ENCODE data around the gene FSTL3. TPM values are rescaled to one million over a fixed set of nuclear protein-coding genes. Genes with fewer than 3 reads are reported as not detected.

FSTL3 gene
- total RNA-seq, 1 donor from 2014 or later: 2.4 TPM

GRCh38 chr19:648904-649801 is 27.0 kb upstream of the FSTL3 start:
- Histone ChIP-seq H3K27me3 (no peaks in the 10 kb centered on the region), H3K9me3 (ENCODE audit: low read depth) (no peaks in the 10 kb centered on the region), H3K9ac (no peak overlapping the region), H4K20me1 (ENCODE audit: low read depth) (peaks cover 35% of the 10 kb centered on the region), H3K27ac (no peak overlapping the region), H3K4me3 (no peak overlapping the region), H3F3A (ENCODE audit: low read depth) (no peaks in the 10 kb centered on the region), H3K4me1 (no peaks in the 10 kb centered on the region), H2AFZ (replicated peaks) (no peak overlapping the region), H3K4me2 (no peak overlapping the region), H3K36me3 (no peaks in the 10 kb centered on the region), H3K79me2 (ENCODE audit: low read depth) (peaks cover 27% of the 10 kb centered on the region)
- no peak overlapping the region for H3K27ac Mint-ChIP-seq
- DNase-seq (ENCODE audit: low spot score): no peak
- H3K9me3 Mint-ChIP-seq: no peaks in the 10 kb centered on the region
- H3K4me3 Mint-ChIP-seq: no peak overlapping the region
- no peaks in the 10 kb centered on the region for H3K4me1 Mint-ChIP-seq
- TF ChIP-seq EZH2phosphoT487 (IDR thresholded peaks at IDR 0.05) (no peak), CTCF (IDR thresholded peaks at IDR 0.05) (no peak), EZH2 (IDR thresholded peaks at IDR 0.05) (no peak)
- peaks cover 2% of the 10 kb centered on the region for H3K27me3 Mint-ChIP-seq (ENCODE audit: insufficient read depth, low read depth)
- peaks cover 5% of the 10 kb centered on the region for H3K36me3 Mint-ChIP-seq

DNA sequence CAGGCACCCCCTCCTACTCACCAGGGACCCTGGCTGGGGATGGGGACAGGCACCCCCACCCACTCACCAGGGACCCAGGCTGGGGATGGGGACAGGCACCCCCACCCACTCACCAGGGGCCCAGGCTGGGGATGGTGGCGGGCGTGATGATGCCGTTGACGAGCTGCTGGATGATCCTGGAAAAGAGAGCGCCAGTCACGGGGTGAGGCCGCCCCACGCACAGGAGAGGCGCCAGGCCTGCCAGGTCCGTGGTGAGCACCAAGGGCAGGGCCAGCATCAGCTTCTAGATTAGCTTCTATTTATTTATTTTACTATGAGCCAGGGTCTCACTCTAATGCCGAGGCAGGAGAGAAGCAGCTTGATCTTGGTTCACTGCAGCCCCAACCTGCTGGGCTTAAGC is 26.1 kb upstream of the FSTL3 start:
- H3K27ac ChIP-seq: no peak overlapping the region
- no peaks in the 10 kb centered on the region for H3F3A ChIP-seq (ENCODE audit: low read depth)
- H3K4me3 ChIP-seq: no peak overlapping the region
- no peak overlapping the region for H3K4me3 Mint-ChIP-seq
- H3K36me3 Mint-ChIP-seq: peaks cover 5% of the 10 kb centered on the region
- no peaks in the 10 kb centered on the region for H3K9me3 Mint-ChIP-seq
- H3K4me1 ChIP-seq: no peaks in the 10 kb centered on the region
- no peaks in the 10 kb centered on the region for H3K36me3 ChIP-seq
- H3K4me1 Mint-ChIP-seq: no peaks in the 10 kb centered on the region
- H4K20me1 ChIP-seq (ENCODE audit: low read depth): peaks cover 43% of the 10 kb centered on the region
- no peaks in the 10 kb centered on the region for H3K27me3 ChIP-seq
- TF ChIP-seq EZH2phosphoT487 (IDR thresholded peaks at IDR 0.05) (no peak), CTCF (IDR thresholded peaks at IDR 0.05) (no peak), EZH2 (IDR thresholded peaks at IDR 0.05) (no peak)
- H3K27me3 Mint-ChIP-seq (ENCODE audit: insufficient read depth, low read depth): peaks cover 2% of the 10 kb centered on the region
- H3K79me2 ChIP-seq (ENCODE audit: low read depth): peaks cover 36% of the 10 kb centered on the region
- H2AFZ ChIP-seq (replicated peaks): no peak overlapping the region
- no peaks in the 10 kb centered on the region for H3K9me3 ChIP-seq (ENCODE audit: low read depth)
- H3K27ac Mint-ChIP-seq: no peak overlapping the region
- H3K9ac ChIP-seq: no peak overlapping the region
- no peak overlapping the region for H3K4me2 ChIP-seq
- DNase-seq (ENCODE audit: low spot score): no peak

DNA sequence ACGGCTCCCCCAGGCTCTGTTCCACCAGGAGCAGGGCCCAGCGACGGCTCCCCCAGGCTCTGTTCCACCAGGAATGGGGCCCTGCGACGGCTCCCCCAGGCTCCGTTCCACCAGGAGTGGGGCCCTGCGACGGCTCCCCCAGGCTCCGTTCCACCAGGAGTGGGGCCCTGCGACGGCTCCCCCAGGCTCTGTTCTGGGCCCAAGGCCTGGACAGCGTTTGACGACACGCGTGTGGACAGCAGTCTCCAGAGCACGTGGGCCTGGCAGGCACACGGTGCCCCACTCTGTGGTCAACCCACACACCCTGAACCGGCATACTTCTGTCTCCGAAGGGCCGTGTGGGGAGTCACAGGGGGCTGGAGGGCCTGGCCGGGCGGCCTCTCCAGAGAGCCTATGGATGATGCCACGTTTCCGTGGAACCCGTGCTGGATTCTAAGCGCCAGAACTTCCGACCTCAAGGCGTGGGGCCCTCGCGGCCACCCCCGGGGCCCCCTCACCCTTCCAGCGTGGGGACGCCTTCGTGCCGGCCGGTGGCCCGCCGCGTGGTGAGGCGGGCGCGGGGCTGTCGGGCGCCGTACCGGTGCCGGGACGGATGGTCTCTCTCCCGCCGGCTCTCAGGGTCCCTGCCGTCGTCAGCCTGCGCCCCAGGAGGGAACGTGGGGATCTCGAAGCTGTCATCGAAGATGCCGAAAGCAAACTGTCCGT is 24.9 kb upstream of the FSTL3 start:
- Mint-ChIP-seq H3K27ac (no peak overlapping the region), H3K4me1 (no peaks in the 10 kb centered on the region), H3K36me3 (peaks cover 3% of the 10 kb centered on the region), H3K4me3 (no peak overlapping the region), H3K27me3 (ENCODE audit: insufficient read depth, low read depth) (peaks cover under 1% of the 10 kb centered on the region), H3K9me3 (no peaks in the 10 kb centered on the region)
- Histone ChIP-seq H3K27ac (no peak overlapping the region), H3K36me3 (no peaks in the 10 kb centered on the region), H4K20me1 (ENCODE audit: low read depth) (peaks cover 55% of the 10 kb centered on the region), H3K4me1 (no peaks in the 10 kb centered on the region), H3F3A (ENCODE audit: low read depth) (no peaks in the 10 kb centered on the region), H3K9me3 (ENCODE audit: low read depth) (no peaks in the 10 kb centered on the region), H3K4me3 (no peak overlapping the region), H3K79me2 (ENCODE audit: low read depth) (peaks cover 48% of the 10 kb centered on the region), H3K9ac (no peak overlapping the region), H3K4me2 (no peak overlapping the region), H2AFZ (replicated peaks) (no peak overlapping the region), H3K27me3 (no peaks in the 10 kb centered on the region)
- no peak for DNase-seq (ENCODE audit: low spot score)
- TF ChIP-seq CTCF (IDR thresholded peaks at IDR 0.05): no peak
- no peak for TF ChIP-seq EZH2 (IDR thresholded peaks at IDR 0.05)
- no peak for TF ChIP-seq EZH2phosphoT487 (IDR thresholded peaks at IDR 0.05)
